ENCODE data around the gene RBM6.

- no peak for TF ChIP-seq EZH2 (IDR thresholded peaks at IDR 0.05; ENCODE audit: insufficient read depth, poor library complexity, severe bottlenecking)
- TF ChIP-seq EZH2phosphoT487 (IDR thresholded peaks at IDR 0.05; ENCODE audit: insufficient read depth, low read depth), result no peak
These were observed 40.1 kb upstream of the RBM6 start for GRCh38 chr3:49899815-49900214.

Data from GM23248 (cell line).